KMS-11 (cell line): ENCODE results near the gene PRDM2.

Experiments
- H2AFZ ChIP-seq: fragments of 200-600 bp; sonication (generic); 2 replicates; pipeline ENCODE4 v1.6.1; 2016; ENCODE audit warnings: antibody characterized with exemption, mixed run types, low read depth
- H3K27ac ChIP-seq: fragments of 200-600 bp; sonication (generic); 2 replicates; pipeline ENCODE4 v1.6.1; 2016; ENCODE audit warnings: mild to moderate bottlenecking, mixed run types
- H3K27me3 ChIP-seq: fragments of 200-600 bp; sonication (generic); 2 replicates; pipeline ENCODE4 v1.6.1; 2017; ENCODE audit warnings: mild to moderate bottlenecking, low read depth, mixed run types, moderate library complexity; ENCODE audit not compliant: insufficient read depth
- H3K36me3 ChIP-seq: fragments of 200-600 bp; sonication (generic); 2 replicates; pipeline ENCODE4 v1.6.1; 2017; ENCODE audit warnings: mild to moderate bottlenecking, mixed run types; ENCODE audit not compliant: insufficient read depth
- H3K4me1 ChIP-seq: fragments of 200-600 bp; sonication (generic); 2 replicates; pipeline ENCODE4 v1.6.1; 2016; ENCODE audit warnings: mild to moderate bottlenecking, low read depth, mixed run types; ENCODE audit not compliant: poor library complexity, severe bottlenecking
- H3K4me2 ChIP-seq: fragments of 200-600 bp; sonication (generic); 2 replicates; pipeline ENCODE4 v1.7.0; 2016; ENCODE audit warnings: mild to moderate bottlenecking, mixed run types
- H3K4me3 ChIP-seq: fragments of 200-600 bp; sonication (generic); IDR thresholded peaks from 2 replicates; pipeline ENCODE4 v1.6.1; 2017; ENCODE audit warnings: low read depth, low read length, mixed read lengths; ENCODE audit not compliant: insufficient read depth
- H3K79me2 ChIP-seq: fragments of 200-600 bp; sonication (generic); 2 replicates; pipeline ENCODE4 v1.6.1; 2016; ENCODE audit warnings: low read depth, mixed run types; ENCODE audit not compliant: insufficient read depth
- H3K9ac ChIP-seq: fragments of 200-600 bp; sonication (generic); 2 replicates; pipeline ENCODE4 v1.6.1; 2016; ENCODE audit warnings: mild to moderate bottlenecking, mixed run types
- H4K20me1 ChIP-seq: fragments of 200-600 bp; sonication (generic); 2 replicates; pipeline ENCODE4 v1.6.1; 2016; ENCODE audit warnings: mild to moderate bottlenecking, mixed run types; ENCODE audit not compliant: insufficient read depth
- TF ChIP-seq, protein P1 (sequence below): fragments of 200-600 bp; sonication (generic); conservative IDR thresholded peaks from 2 replicates; pipeline ENCODE4 v1.6.1; 2017; ENCODE audit warnings: low read depth, mild to moderate bottlenecking, antibody characterized with exemption, low read length, moderate library complexity, mixed read lengths

Gene PRDM2

DNA sequence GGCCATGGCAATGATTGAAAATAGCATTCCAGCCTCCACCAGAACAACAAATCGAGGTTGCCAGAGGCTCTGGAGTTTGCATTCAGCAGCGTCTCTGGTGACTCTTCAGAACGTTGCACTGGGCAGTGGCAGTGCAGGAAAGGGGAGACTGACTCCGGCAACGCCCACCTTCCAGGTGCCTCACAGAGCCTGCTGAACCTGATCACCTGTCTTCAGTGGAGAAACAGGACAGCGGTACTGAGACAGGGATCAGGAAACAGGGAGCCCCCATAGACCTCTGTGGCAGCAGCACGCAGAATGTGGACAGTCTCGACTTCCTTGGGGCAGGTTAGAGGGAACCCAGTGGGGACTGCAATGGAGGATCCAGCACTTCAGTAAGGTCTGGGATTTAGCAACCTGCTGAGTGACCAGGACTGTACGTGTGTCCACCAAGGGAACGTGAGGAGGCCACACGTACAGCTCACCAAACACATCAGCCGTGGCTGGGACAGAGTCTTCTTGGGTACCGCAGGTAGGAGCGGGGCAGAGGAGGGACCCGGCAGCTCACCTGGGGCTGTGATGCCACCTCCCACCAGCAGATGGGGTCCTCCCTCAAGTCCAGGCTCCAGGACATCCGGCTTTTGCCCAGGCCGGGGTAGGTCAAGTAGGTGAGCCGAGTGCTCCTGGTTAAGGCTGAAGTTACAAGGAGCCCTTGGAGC lies 128.6 kb downstream of the PRDM2 start:
- no peaks in the 10 kb centered on the region for H3K36me3 ChIP-seq
- TF ChIP-seq, protein P1, sequence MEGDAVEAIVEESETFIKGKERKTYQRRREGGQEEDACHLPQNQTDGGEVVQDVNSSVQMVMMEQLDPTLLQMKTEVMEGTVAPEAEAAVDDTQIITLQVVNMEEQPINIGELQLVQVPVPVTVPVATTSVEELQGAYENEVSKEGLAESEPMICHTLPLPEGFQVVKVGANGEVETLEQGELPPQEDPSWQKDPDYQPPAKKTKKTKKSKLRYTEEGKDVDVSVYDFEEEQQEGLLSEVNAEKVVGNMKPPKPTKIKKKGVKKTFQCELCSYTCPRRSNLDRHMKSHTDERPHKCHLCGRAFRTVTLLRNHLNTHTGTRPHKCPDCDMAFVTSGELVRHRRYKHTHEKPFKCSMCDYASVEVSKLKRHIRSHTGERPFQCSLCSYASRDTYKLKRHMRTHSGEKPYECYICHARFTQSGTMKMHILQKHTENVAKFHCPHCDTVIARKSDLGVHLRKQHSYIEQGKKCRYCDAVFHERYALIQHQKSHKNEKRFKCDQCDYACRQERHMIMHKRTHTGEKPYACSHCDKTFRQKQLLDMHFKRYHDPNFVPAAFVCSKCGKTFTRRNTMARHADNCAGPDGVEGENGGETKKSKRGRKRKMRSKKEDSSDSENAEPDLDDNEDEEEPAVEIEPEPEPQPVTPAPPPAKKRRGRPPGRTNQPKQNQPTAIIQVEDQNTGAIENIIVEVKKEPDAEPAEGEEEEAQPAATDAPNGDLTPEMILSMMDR = peak; percentile 36; the same call in 1 of the 2 replicates
- no peaks in the 10 kb centered on the region for H4K20me1 ChIP-seq
- H3K4me2 ChIP-seq = no peak overlapping the region
- no peak overlapping the region for H3K9ac ChIP-seq
- H3K27ac ChIP-seq = no peak overlapping the region
- H2AFZ ChIP-seq = no peak overlapping the region
- no peak overlapping the region for H3K4me3 ChIP-seq
- H3K27me3 ChIP-seq = no peaks in the 10 kb centered on the region
- H3K4me1 ChIP-seq = no peaks in the 10 kb centered on the region
- no peaks in the 10 kb centered on the region for H3K79me2 ChIP-seq

DNA sequence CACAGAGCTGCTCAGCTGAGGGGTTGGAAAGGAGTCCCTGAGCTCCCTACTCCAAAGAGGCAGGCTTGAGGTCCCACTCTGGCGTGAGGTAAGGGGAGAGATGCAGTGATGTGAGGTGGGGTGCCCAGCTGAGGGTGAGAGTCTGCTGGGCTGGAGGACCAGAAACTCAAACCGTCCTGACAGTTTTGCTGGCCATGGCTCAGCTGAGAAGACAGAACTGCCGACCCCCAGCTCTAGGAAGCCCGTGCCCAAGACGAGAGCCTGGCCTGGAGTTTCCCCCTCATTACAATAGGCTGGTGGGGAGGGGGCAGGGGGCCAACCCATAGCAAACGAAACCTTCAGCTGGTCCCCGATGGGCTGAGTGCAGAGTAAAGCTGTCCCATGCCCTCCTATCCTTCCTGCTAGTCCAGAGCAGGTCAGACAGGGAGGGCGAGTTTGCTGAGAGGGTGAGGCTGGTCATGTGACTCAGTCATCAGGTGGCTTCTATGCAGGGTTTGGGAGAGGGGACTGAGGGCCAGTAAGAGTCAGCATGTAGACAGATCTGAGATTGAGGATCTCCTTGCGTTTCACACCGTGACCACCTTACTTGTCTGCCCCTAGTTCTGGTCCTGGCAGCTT lies 129.3 kb downstream of the PRDM2 start:
- Histone ChIP-seq H3K9ac (no peak overlapping the region), H3K4me2 (no peak overlapping the region), H3K4me1 (no peaks in the 10 kb centered on the region), H3K27ac (no peak overlapping the region), H2AFZ (no peak overlapping the region), H3K79me2 (no peaks in the 10 kb centered on the region), H3K36me3 (no peaks in the 10 kb centered on the region), H3K27me3 (no peaks in the 10 kb centered on the region), H4K20me1 (no peaks in the 10 kb centered on the region), H3K4me3 (no peak overlapping the region)
- TF ChIP-seq, protein P1 = no peak

GRCh38 chr1:13830170-13830569 lies 130.2 kb downstream of the PRDM2 start:
- H3K4me1 ChIP-seq = no peaks in the 10 kb centered on the region
- no peak overlapping the region for H3K27ac ChIP-seq

DNA sequence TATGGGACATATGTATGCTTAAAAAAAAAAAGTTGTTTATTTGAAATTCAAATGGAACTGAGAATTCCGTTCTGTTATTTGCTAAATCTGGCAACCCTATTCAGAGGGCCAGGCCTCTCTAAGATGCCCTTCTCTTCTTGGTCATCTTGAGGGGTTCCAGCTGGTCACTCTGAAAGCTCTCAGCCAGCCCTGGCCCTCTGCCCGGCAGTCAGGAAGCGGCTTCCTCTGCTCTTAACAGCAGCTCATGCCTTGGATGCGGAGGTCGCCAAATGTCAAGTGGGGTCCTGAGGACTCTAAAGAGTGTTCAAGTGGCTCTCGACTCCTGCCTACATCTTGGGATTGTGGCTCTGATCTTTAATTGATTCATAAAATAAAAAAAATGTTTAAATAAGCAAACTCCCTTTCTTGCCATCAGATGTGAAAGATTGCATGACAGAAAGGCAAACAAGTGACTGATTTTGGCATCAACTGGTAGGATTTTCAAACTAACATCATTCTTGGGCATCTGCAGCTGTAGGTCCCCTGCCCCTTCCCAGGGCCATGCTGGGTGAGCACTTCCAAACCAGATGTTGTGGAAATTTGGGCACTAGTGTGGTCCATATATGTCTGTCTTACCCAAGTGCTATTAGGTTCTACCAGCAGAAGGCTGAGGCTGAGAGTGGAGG lies 130.8 kb downstream of the PRDM2 start:
- no peak overlapping the region for H3K4me2 ChIP-seq

More at GRCh38 chr1:13830170-13830569, 130.2 kb downstream of the PRDM2 start:
- Histone ChIP-seq H3K4me2 (no peak overlapping the region), H3K27me3 (no peaks in the 10 kb centered on the region), H3K79me2 (no peaks in the 10 kb centered on the region), H3K36me3 (no peaks in the 10 kb centered on the region), H4K20me1 (no peaks in the 10 kb centered on the region), H3K4me3 (no peak overlapping the region), H2AFZ (no peak overlapping the region), H3K9ac (no peak overlapping the region)
- TF ChIP-seq, protein P1 = no peak

More for the DNA sequence above, 130.8 kb downstream of the PRDM2 start:
- no peak overlapping the region for H3K27ac ChIP-seq
- no peaks in the 10 kb centered on the region for H3K79me2 ChIP-seq
- H3K4me1 ChIP-seq = no peaks in the 10 kb centered on the region
- H2AFZ ChIP-seq = no peak overlapping the region
- no peak overlapping the region for H3K4me3 ChIP-seq
- H3K27me3 ChIP-seq = no peaks in the 10 kb centered on the region
- H4K20me1 ChIP-seq = no peaks in the 10 kb centered on the region
- TF ChIP-seq, protein P1 = no peak
- H3K9ac ChIP-seq = no peak overlapping the region
- H3K36me3 ChIP-seq = no peaks in the 10 kb centered on the region
